Stimulated activated naive CD4-positive, alpha-beta T cell treated with Interleukin-2 at 50 U/mL for 16 hours (primary cell): ENCODE measurements around the gene CCT6A.
"Not testable (repeated sequence)": the region's sequence is repeated elsewhere in the genome, so short reads cannot be mapped to it uniquely, and the experiment has no call there.

Source experiments
- DNase-seq: peaks from one replicate; lab custom pipeline; 2025; lab: John Stamatoyannopoulos, UW

The CCT6A gene

DNA sequence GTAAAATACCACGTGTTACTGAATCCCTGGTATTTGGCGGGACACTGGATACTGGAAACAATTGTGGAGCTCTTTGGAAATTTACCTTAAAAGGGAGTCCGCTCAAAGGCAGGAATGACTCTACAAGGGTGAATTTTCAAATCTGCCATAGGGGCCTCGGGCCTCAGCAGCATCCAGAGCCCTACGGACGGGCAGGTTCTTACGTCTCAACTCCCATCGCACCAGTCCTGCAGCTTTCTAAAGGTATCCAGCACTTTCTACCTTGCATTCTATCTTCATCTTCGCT is 569 bp upstream of the CCT6A start:
- no peak for DNase-seq

GRCh38 chr7:56053379-56053778 is 1.8 kb downstream of the CCT6A start:
- no peak for DNase-seq

DNA sequence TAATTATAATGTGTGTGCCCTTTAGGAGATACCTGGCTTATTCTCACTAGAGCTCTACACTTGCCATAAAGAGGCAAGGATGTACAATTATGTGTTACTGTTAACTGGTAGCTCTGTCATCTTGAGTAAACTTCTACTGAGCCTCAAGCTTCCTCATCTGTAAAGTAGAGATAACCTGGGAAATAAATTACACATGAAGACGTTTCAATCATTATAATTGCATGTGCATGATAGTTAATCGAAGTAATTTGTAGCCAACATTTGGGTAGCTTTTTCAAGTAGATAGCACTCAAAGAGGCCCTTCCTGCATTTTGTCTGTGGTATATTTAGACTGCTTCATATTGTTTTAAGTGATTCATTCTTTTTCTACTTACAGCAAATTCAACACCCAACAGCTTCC is 2.4 kb downstream of the CCT6A start:
- no peak for DNase-seq

DNA sequence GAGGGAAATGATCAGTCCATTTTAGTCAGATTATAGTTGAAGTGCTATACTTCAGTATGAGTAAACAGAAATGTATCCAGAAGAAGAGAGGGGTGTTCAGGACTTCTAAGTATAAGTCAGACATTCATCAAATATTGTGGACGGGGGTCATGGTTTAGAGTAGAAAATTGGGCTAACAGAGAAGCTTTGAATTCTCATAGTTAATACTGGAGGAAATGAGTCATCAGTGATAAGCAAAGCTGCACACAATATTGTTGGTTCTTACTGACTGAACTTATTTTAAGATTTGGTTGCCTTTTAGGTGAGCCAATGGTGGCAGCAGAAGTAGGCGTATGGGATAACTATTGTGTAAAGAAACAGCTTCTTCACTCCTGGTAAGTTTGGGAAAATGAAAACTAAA is 10.8 kb downstream of the CCT6A start:
- DNase-seq, result no peak

DNA sequence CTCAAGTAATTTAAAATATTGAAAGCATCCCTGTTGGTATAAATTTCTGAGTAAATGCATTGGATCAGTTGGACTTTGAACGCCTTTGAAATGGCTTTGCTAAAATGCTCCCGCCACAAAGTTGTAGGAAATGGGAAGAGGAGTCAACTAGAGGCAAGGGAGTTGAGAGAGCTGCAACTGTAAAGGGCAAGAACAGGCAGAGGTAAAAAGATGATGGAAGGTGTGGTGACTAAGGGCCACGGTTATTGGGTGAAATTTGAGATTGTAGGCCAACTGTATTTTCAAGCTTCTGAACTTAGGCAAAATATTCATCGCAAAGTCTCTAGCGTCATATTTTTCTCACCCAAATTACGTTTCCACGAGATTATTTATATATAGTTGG is 11.9 kb downstream of the CCT6A start:
- DNase-seq, result no peak

GRCh38 chr7:56063882-56064625 is 12.5 kb downstream of the CCT6A start, which contains the start of gene SUMF2:
Gene SUMF2, plus strand, starts transcription at chr7:56064286. Its CDS starts 26 bp downstream, at chr7:56064312.
- DNase-seq, result peak; percentile 83

DNA sequence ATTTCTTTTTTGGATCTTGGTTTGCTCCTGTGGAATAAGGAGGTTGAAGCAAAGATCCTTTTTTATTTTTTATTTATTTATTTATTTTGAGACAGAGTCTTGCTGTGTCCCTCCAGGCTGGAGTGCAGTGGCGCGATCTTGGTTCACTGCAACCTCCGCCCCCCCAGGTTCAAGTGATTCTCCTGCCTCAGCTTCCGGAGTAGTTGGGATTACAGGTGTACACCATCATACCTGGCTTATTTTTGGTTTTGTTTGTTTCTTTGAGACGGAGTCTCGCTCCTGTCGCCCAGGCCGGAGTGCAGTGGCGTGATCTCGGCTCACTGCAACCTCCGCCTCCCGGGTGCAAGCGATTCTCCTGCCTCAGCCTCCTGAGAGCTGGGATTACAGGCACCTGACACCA is 14.8 kb downstream of the CCT6A start:
- not testable (repeated sequence) for DNase-seq

DNA sequence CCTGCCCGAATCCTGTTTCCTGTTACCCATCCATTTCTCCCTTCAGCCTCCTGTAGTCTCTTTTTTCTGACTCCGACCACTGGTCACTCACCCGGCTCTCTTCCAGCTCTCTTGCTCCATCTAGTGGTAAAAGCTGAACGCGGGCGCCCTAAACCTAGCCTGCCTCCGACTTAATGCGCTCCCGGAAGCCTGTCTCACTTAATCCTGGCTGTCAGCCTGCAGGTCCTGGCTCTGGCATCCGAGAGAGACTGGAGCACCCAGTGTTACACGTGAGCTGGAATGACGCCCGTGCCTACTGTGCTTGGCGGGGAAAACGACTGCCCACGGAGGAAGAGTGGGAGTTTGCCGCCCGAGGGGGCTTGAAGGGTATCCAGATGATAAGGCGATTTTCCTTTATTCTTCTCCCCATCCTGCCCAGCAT is 22.8 kb downstream of the CCT6A start:
- peak; percentile 45 for DNase-seq

GRCh38 chr7:56077681-56078080 is 26.1 kb downstream of the CCT6A start:
- DNase-seq, result no peak

DNA sequence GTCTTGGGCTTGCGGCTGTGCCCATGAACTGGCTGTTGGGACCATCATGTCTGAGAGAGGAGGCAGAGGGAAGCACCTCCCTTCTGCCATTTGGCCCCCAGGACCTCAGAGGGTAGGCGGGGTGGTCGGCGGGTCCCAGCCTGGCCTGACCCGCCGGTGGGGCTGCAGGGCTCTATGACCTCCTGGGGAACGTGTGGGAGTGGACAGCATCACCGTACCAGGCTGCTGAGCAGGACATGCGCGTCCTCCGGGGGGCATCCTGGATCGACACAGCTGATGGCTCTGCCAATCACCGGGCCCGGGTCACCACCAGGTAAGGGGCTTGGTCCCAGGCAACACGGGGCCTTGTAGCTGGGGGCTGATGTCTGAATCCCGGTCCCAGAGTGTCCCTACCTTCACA is 26.6 kb downstream of the CCT6A start:
- DNase-seq, result no peak

GRCh38 chr7:56079450-56080185 is 28.1 kb downstream of the CCT6A start:
- no peak for DNase-seq

GRCh38 chr7:56080726-56081435 is 29.3 kb downstream of the CCT6A start:
- not testable (repeated sequence) for DNase-seq

- no peak for DNase-seq
Observed at GRCh38 chr7:56081626-56082340, 30.2 kb downstream of the CCT6A start.

GRCh38 chr7:56083150-56083785 is 31.7 kb downstream of the CCT6A start:
- DNase-seq, result no peak

GRCh38 chr7:56086761-56087160 is 35.2 kb downstream of the CCT6A start:
- no peak for DNase-seq

GRCh38 chr7:56087445-56087844 is 35.9 kb downstream of the CCT6A start:
- DNase-seq, result no peak

- no peak for DNase-seq
Observed at GRCh38 chr7:56091591-56091990, 40.0 kb downstream of the CCT6A start.

DNA sequence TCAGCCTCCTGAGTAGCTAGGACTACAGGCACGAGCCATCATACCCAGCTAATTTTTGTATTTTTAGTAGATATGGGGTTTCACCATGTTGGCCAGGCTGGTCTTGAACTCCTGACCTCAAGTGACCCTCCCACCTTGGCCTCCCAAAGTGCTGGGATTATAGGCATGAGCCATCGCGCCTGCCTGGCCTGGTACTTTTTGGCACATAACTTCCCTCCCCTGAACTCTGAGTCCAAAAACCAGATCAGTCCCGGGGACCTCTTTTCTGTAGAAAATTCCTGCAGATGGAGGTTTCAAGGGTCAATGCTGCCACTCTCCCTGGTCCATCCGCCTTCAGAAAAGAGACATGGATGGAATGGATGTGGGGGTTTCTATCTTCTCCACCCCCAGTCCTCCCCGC is 40.8 kb downstream of the CCT6A start:
- DNase-seq, result not testable (repeated sequence)

- DNase-seq, result no peak
Observed at GRCh38 chr7:56092789-56093531, 41.4 kb downstream of the CCT6A start, which contains the start of gene PHKG1. Gene PHKG1, minus strand, starts transcription at chr7:56092952. Its CDS starts 4,011 bp downstream, at chr7:56088941.

DNA sequence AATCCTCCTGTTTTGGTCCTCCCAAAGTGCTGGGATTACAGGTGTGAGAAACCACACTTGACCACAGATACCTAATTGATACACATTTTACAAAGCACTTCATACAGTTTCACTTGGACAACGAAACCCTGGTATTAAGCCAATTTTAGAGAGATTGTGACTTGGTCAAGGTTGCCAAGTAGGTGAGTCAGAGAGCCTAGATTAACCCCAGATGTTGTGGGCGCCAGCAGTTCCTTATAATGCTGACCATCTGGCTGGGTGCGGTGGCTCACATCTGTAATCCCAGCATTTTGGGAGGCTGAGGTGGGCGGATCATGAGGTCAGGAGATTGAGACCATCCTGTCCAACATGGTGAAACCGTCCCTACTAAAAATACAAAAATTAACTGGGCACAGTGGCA is 46.1 kb downstream of the CCT6A start:
- no peak for DNase-seq
